ENCODE measurements around the gene UBAC2. TPM values are rescaled to one million over a fixed set of nuclear protein-coding genes. Genes with fewer than 3 reads are reported as not detected.

The UBAC2 gene
- total RNA-seq (10 to 100 TPM; 88.4 to 89.0 TPM), polyA plus RNA-seq (100 to 1,000 TPM; 112 to 161 TPM)

GRCh38 chr13:99200432-99201167 is at the start of gene UBAC2:
TSS of gene UBAC2 (plus strand) at chr13:99200854. CDS start at chr13:99200909, 55 bp downstream.
- Histone ChIP-seq H3K4me3 (ENCODE audit: low read length in 2 of 2) (peak within 1 kb of the TSS; percentile 79 to 89), H3K4me1 (ENCODE audit: insufficient read depth, low read length) (peaks cover 61% of the 10 kb centered on the region), H3K27ac (ENCODE audit: low read depth, low read length) (peak within 1 kb of the TSS; percentile 97), H3K9me3 (ENCODE audit: control insufficient read depth in 1 of 2, low read length in 2 of 2) (no peaks in the 10 kb centered on the region), H3K27me3 (ENCODE audit: insufficient read depth, low read length) (no peaks in the 10 kb centered on the region), H3K36me3 (ENCODE audit: insufficient read depth, low read length) (no peaks in the 10 kb centered on the region)
- H3K4me1 Mint-ChIP-seq, result peaks cover 45 to 69% (median 55%) of the 10 kb centered on the region in 4 donors
- H3K36me3 Mint-ChIP-seq, result peaks cover 4 to 23% of the 10 kb centered on the region in 2 donors
- no peaks in the 10 kb centered on the region for H3K9me3 Mint-ChIP-seq
- ChIA-PET POLR2A (ENCODE audit: partially characterized antibody) (interaction anchor here (0.6 to 13.2 kb wide), 51 partner anchors 9 to 1766 kb away, joined by 3 to 251 read pairs (median 5); partner anchors contain the start of gene GPR18), CTCF (ENCODE audit: partially characterized antibody) (interaction anchor here (0.7 to 14.9 kb wide), 15 partner anchors 14 to 239 kb away, joined by 3 to 325 read pairs (median 4); partner anchors contain the start of gene GPR18)
- H3K27me3 Mint-ChIP-seq, result no peaks in the 10 kb centered on the region
- peak within 1 kb of the TSS; percentile 93 to 100 (median 99) for H3K4me3 Mint-ChIP-seq
- peak within 1 kb of the TSS; percentile 85 to 98 (median 97) for H3K27ac Mint-ChIP-seq
- DNase-seq, result peak; percentile 95 to 99 (median 98)
- intact Hi-C loops (cut with micrococcal nuclease), result loop anchor here (1.0 to 5.0 kb wide), 9 partner anchors 15 to 406 kb away; partner anchors contain the start of genes CLYBL and GPR183

GRCh38 chr13:99151516-99151915 is 49.1 kb upstream of the UBAC2 start:
- Histone ChIP-seq H3K4me1 (ENCODE audit: insufficient read depth, low read length) (no peaks in the 10 kb centered on the region), H3K36me3 (ENCODE audit: insufficient read depth, low read length) (no peaks in the 10 kb centered on the region), H3K27ac (ENCODE audit: low read depth, low read length) (no peak overlapping the region), H3K9me3 (ENCODE audit: control insufficient read depth in 1 of 2, low read length in 2 of 2) (no peaks in the 10 kb centered on the region), H3K4me3 (ENCODE audit: low read length in 2 of 2) (no peak overlapping the region), H3K27me3 (ENCODE audit: insufficient read depth, low read length) (no peaks in the 10 kb centered on the region)
- no peaks in the 10 kb centered on the region for H3K36me3 Mint-ChIP-seq
- H3K4me1 Mint-ChIP-seq, result no peaks in the 10 kb centered on the region
- H3K9me3 Mint-ChIP-seq, result no peaks in the 10 kb centered on the region
- no peaks in the 10 kb centered on the region for H3K27me3 Mint-ChIP-seq
- ChIA-PET POLR2A (ENCODE audit: partially characterized antibody) (no interaction called here), CTCF (ENCODE audit: partially characterized antibody) (no interaction called here)
- no peak overlapping the region for H3K4me3 Mint-ChIP-seq
- no peak overlapping the region for H3K27ac Mint-ChIP-seq
- intact Hi-C loops (cut with micrococcal nuclease), result no loop called here
- DNase-seq, result no peak

- H3K27me3 Mint-ChIP-seq, result no peaks in the 10 kb centered on the region
- intact Hi-C loops (cut with micrococcal nuclease), result no loop called here
- Histone ChIP-seq H3K4me1 (ENCODE audit: insufficient read depth, low read length) (no peaks in the 10 kb centered on the region), H3K9me3 (ENCODE audit: control insufficient read depth in 1 of 2, low read length in 2 of 2) (no peaks in the 10 kb centered on the region), H3K27ac (ENCODE audit: low read depth, low read length) (no peak overlapping the region), H3K4me3 (ENCODE audit: low read length in 2 of 2) (no peak overlapping the region), H3K36me3 (ENCODE audit: insufficient read depth, low read length) (no peaks in the 10 kb centered on the region), H3K27me3 (ENCODE audit: insufficient read depth, low read length) (no peaks in the 10 kb centered on the region)
- CTCF ChIA-PET (ENCODE audit: partially characterized antibody), result interaction anchor here (1.5 kb wide), 1 partner anchor 113 kb away, joined by 3 read pairs; no protein-coding TSS in a partner anchor
- no peaks in the 10 kb centered on the region for H3K9me3 Mint-ChIP-seq
- no peak overlapping the region for H3K27ac Mint-ChIP-seq
- H3K4me3 Mint-ChIP-seq, result no peak overlapping the region
- H3K4me1 Mint-ChIP-seq, result no peaks in the 10 kb centered on the region
- H3K36me3 Mint-ChIP-seq, result no peaks in the 10 kb centered on the region
- no peak for DNase-seq
- POLR2A ChIA-PET (ENCODE audit: partially characterized antibody), result no interaction called here
Measured at GRCh38 chr13:99153219-99153618, 47.4 kb upstream of the UBAC2 start.

- Histone ChIP-seq H3K36me3 (ENCODE audit: insufficient read depth, low read length) (no peaks in the 10 kb centered on the region), H3K27ac (ENCODE audit: low read depth, low read length) (no peak overlapping the region), H3K4me1 (ENCODE audit: insufficient read depth, low read length) (no peaks in the 10 kb centered on the region), H3K27me3 (ENCODE audit: insufficient read depth, low read length) (no peaks in the 10 kb centered on the region), H3K9me3 (ENCODE audit: control insufficient read depth in 1 of 2, low read length in 2 of 2) (no peaks in the 10 kb centered on the region), H3K4me3 (ENCODE audit: low read length in 2 of 2) (no peak overlapping the region)
- Mint-ChIP-seq H3K4me3 (no peak overlapping the region), H3K9me3 (no peaks in the 10 kb centered on the region), H3K4me1 (no peaks in the 10 kb centered on the region), H3K27me3 (peaks cover 0 to 5% of the 10 kb centered on the region in 2 donors), H3K27ac (peak overlapping the region in 1 of 7 donors; percentile 45), H3K36me3 (no peaks in the 10 kb centered on the region)
- DNase-seq, result no peak
- intact Hi-C loops (cut with micrococcal nuclease), result no loop called here
- ChIA-PET POLR2A (ENCODE audit: partially characterized antibody) (no interaction called here), CTCF (ENCODE audit: partially characterized antibody) (interaction anchor here (1.5 kb wide), 1 partner anchor 112 kb away, joined by 3 read pairs; no protein-coding TSS in a partner anchor)
Measured at GRCh38 chr13:99154064-99154463, 46.6 kb upstream of the UBAC2 start.

GRCh38 chr13:99155821-99156220 is 44.8 kb upstream of the UBAC2 start:
- Mint-ChIP-seq H3K27ac (no peak overlapping the region), H3K36me3 (no peaks in the 10 kb centered on the region), H3K27me3 (peaks cover 1 to 12% of the 10 kb centered on the region in 2 donors), H3K9me3 (no peaks in the 10 kb centered on the region), H3K4me3 (no peak overlapping the region), H3K4me1 (no peaks in the 10 kb centered on the region)
- Histone ChIP-seq H3K27ac (ENCODE audit: low read depth, low read length) (no peak overlapping the region), H3K4me1 (ENCODE audit: insufficient read depth, low read length) (no peaks in the 10 kb centered on the region), H3K9me3 (ENCODE audit: control insufficient read depth in 1 of 2, low read length in 2 of 2) (no peaks in the 10 kb centered on the region), H3K27me3 (ENCODE audit: insufficient read depth, low read length) (no peaks in the 10 kb centered on the region), H3K4me3 (ENCODE audit: low read length in 2 of 2) (no peak overlapping the region), H3K36me3 (ENCODE audit: insufficient read depth, low read length) (no peaks in the 10 kb centered on the region)
- intact Hi-C loops (cut with micrococcal nuclease), result no loop called here
- no peak for DNase-seq
- ChIA-PET POLR2A (ENCODE audit: partially characterized antibody) (no interaction called here), CTCF (ENCODE audit: partially characterized antibody) (interaction anchor here (1.3 to 1.4 kb wide), 2 partner anchors 21 to 110 kb away, joined by 3 read pairs; no protein-coding TSS in a partner anchor)

- Mint-ChIP-seq H3K27me3 (peaks cover 1 to 14% of the 10 kb centered on the region in 2 donors), H3K4me1 (no peaks in the 10 kb centered on the region), H3K4me3 (no peak overlapping the region), H3K9me3 (no peaks in the 10 kb centered on the region), H3K27ac (no peak overlapping the region), H3K36me3 (no peaks in the 10 kb centered on the region)
- intact Hi-C loops (cut with micrococcal nuclease), result no loop called here
- H3K9me3 ChIP-seq (ENCODE audit: control insufficient read depth in 1 of 2, low read length in 2 of 2), result no peaks in the 10 kb centered on the region
- H3K27me3 ChIP-seq (ENCODE audit: insufficient read depth, low read length), result no peaks in the 10 kb centered on the region
- no peak overlapping the region for H3K27ac ChIP-seq (ENCODE audit: low read depth, low read length)
- ChIA-PET CTCF (ENCODE audit: partially characterized antibody) (no interaction called here), POLR2A (ENCODE audit: partially characterized antibody) (no interaction called here)
- no peak for DNase-seq
- H3K4me3 ChIP-seq (ENCODE audit: low read length in 2 of 2), result no peak overlapping the region
- H3K36me3 ChIP-seq (ENCODE audit: insufficient read depth, low read length), result no peaks in the 10 kb centered on the region
- H3K4me1 ChIP-seq (ENCODE audit: insufficient read depth, low read length), result no peaks in the 10 kb centered on the region
Measured at GRCh38 chr13:99157046-99157445, 43.6 kb upstream of the UBAC2 start.

- intact Hi-C loops (cut with micrococcal nuclease), result no loop called here
- Mint-ChIP-seq H3K27me3 (peaks cover 1 to 14% of the 10 kb centered on the region in 2 donors), H3K4me3 (no peak overlapping the region), H3K27ac (no peak overlapping the region), H3K9me3 (no peaks in the 10 kb centered on the region), H3K36me3 (no peaks in the 10 kb centered on the region), H3K4me1 (no peaks in the 10 kb centered on the region)
- Histone ChIP-seq H3K27ac (ENCODE audit: low read depth, low read length) (no peak overlapping the region), H3K36me3 (ENCODE audit: insufficient read depth, low read length) (no peaks in the 10 kb centered on the region), H3K27me3 (ENCODE audit: insufficient read depth, low read length) (no peaks in the 10 kb centered on the region), H3K4me3 (ENCODE audit: low read length in 2 of 2) (no peak overlapping the region), H3K4me1 (ENCODE audit: insufficient read depth, low read length) (no peaks in the 10 kb centered on the region), H3K9me3 (ENCODE audit: control insufficient read depth in 1 of 2, low read length in 2 of 2) (no peaks in the 10 kb centered on the region)
- ChIA-PET POLR2A (ENCODE audit: partially characterized antibody) (no interaction called here), CTCF (ENCODE audit: partially characterized antibody) (interaction anchor here (1.6 kb wide), 1 partner anchor 17 kb away, joined by 8 read pairs; no protein-coding TSS in a partner anchor)
- DNase-seq, result no peak
Measured at GRCh38 chr13:99158846-99159245, 41.8 kb upstream of the UBAC2 start.

Measured in CD4-positive, alpha-beta memory T cell (primary cell).